Adipose tissue (tissue), 3 donors: ENCODE data around the gene LMO1. TPM values are rescaled to one million over a fixed set of nuclear protein-coding genes. Genes with fewer than 3 reads are reported as not detected.

Experiments
- H3K27ac ChIP-seq: one replicate; pipeline ENCODE4 v1.5.1; 2013; ENCODE audit warnings: low read depth, low read length
- WGBS, 3 donors: extraction: QIAGEN DNeasy Blood & Tissue Kit; methylation state at CpG; one replicate each; pipeline ENCODE4 v1.1.7; 2013; 5-methylcytosine and 5-hydroxymethylcytosine counted together
- polyA plus RNA-seq, 3 donors: library from polyadenylated mRNA; stranded (reverse); fragments of 200-250 nt; gene quantifications; one replicate each; pipeline ENCODE4 v1.2.3, GENCODE V29; 2013
- donor health status: healthy with polysubstance abuse.
- donor health status: Bipolar disorder and iron deficiency.
- donor health status: healthy.

Gene LMO1
- under 1 TPM in 2 of 3 donors, not detected in 1; 0.10 to 0.54 TPM for polyA plus RNA-seq

GRCh38 chr11:8263769-8264410 is at the start of gene LMO1:
Gene LMO1 (minus strand): TSS chr11:8263878. CDS start chr11:8263362, 516 bp downstream.
- no peak within 1 kb of the TSS for H3K27ac ChIP-seq

GRCh38 chr11:8312986-8313385 is 49.3 kb upstream of the LMO1 start:
- WGBS, 3 donors: 81 to 90% (median 83%) methylated on average over 10 of the region's 10 CpGs
- H3K27ac ChIP-seq: no peak overlapping the region

More at GRCh38 chr11:8263769-8264410, at the start of gene LMO1:
- 2 to 5% (median 2%) methylated on average over 22 of the region's 22 CpGs for WGBS, 3 donors

- no peak overlapping the region for H3K27ac ChIP-seq
- 75 to 78% (median 77%) methylated on average over 10 of the region's 10 CpGs for WGBS, 3 donors
Measured at GRCh38 chr11:8311366-8311765, 47.7 kb upstream of the LMO1 start.

- H3K27ac ChIP-seq: no peak overlapping the region
- WGBS, 3 donors: 79 to 91% (median 88%) methylated on average over 10 to 11 of the region's 11 CpGs
Measured at GRCh38 chr11:8310743-8311298, 47.1 kb upstream of the LMO1 start.

GRCh38 chr11:8309862-8310261 is 46.2 kb upstream of the LMO1 start:
- H3K27ac ChIP-seq: no peak overlapping the region
- 23 to 54% (median 43%) methylated on average over 3 of the region's 3 CpGs for WGBS, 3 donors

GRCh38 chr11:8309311-8309710 is 45.6 kb upstream of the LMO1 start:
- WGBS, 3 donors: 83 to 90% (median 83%) methylated on average over 9 of the region's 9 CpGs
- no peak overlapping the region for H3K27ac ChIP-seq

- H3K27ac ChIP-seq: no peak overlapping the region
- 85 to 94% (median 88%) methylated on average over 8 of the region's 8 CpGs for WGBS, 3 donors
Measured at GRCh38 chr11:8307601-8308000, 43.9 kb upstream of the LMO1 start.

GRCh38 chr11:8301622-8302021 is 37.9 kb upstream of the LMO1 start:
- 73 to 90% (median 90%) methylated on average over 2 of the region's 2 CpGs for WGBS, 3 donors
- no peak overlapping the region for H3K27ac ChIP-seq

GRCh38 chr11:8298801-8299786 is 35.4 kb upstream of the LMO1 start:
- H3K27ac ChIP-seq: no peak overlapping the region
- WGBS, 3 donors: 70 to 89% (median 73%) methylated on average over 13 of the region's 13 CpGs

GRCh38 chr11:8297781-8298440 is 34.2 kb upstream of the LMO1 start:
- H3K27ac ChIP-seq: no peak overlapping the region
- WGBS, 3 donors: 90 to 96% (median 95%) methylated on average over 5 of the region's 5 CpGs

- 71 to 87% (median 80%) methylated on average over 5 of the region's 5 CpGs for WGBS, 3 donors
- no peak overlapping the region for H3K27ac ChIP-seq
Measured at GRCh38 chr11:8296872-8297271, 33.2 kb upstream of the LMO1 start.

- H3K27ac ChIP-seq: no peak overlapping the region
- WGBS, 3 donors: 60 to 68% (median 66%) methylated on average over 5 of the region's 5 CpGs
Measured at GRCh38 chr11:8296038-8296649, 32.5 kb upstream of the LMO1 start.

- H3K27ac ChIP-seq: no peak overlapping the region
Measured at GRCh38 chr11:8294251-8294935, 30.7 kb upstream of the LMO1 start.

GRCh38 chr11:8293171-8293570 is 29.5 kb upstream of the LMO1 start:
- WGBS, 3 donors: 90 to 98% (median 93%) methylated on average over 7 of the region's 7 CpGs
- no peak overlapping the region for H3K27ac ChIP-seq

More at GRCh38 chr11:8294251-8294935, 30.7 kb upstream of the LMO1 start:
- 80 to 91% (median 88%) methylated on average over 8 of the region's 8 CpGs for WGBS, 3 donors

- no peak overlapping the region for H3K27ac ChIP-seq
- WGBS, 3 donors: 86 to 95% (median 92%) methylated on average over 10 of the region's 10 CpGs
Measured at GRCh38 chr11:8292351-8292750, 28.7 kb upstream of the LMO1 start.

- WGBS, 3 donors: 82 to 93% (median 89%) methylated on average over 11 of the region's 11 CpGs
- H3K27ac ChIP-seq: no peak overlapping the region
Measured at GRCh38 chr11:8291421-8292350, 28.0 kb upstream of the LMO1 start.
